IMR-90 (cell line): Measurements from ENCODE around the gene BGLAP. TPM values are rescaled to one million over a fixed set of nuclear protein-coding genes. Genes with fewer than 3 reads are reported as not detected.

Source experiments
- ATAC-seq: fragments of 200-7000 bp; cut with Tn5 transposase; 2 replicates; pipeline ENCODE4 v1.9.1; 2020; ENCODE audit warnings: low read depth, mild to moderate bottlenecking, moderate library complexity
- BruUV-seq: library from RNA; stranded (reverse); fragments of 400-500 nt; replicated peaks from 2 replicates; lab custom pipeline; 2021; lab: Mats Ljungman, UMichigan
- CTCF ChIA-PET: fragments of 300-600 bp; formaldehyde crosslinking; extraction: SDS; loops from one replicate; lab custom pipeline; 2021; ENCODE audit warnings: antibody characterized with exemption; lab: Yijun Ruan, JAX
- POLR2A ChIA-PET: fragments of 300-600 bp; sonication (Branson Sonifier 250); formaldehyde crosslinking; loops from one replicate; lab custom pipeline; 2022; ENCODE audit warnings: antibody characterized with exemption; ENCODE audit not compliant: unreplicated experiment; lab: Charles Lee
- DNase-seq: peaks from one replicate; pipeline ENCODE4 v3.0.0; 2013
- H2AFZ ChIP-seq: replicated peaks from 2 replicates; pipeline ENCODE3; 2013; ENCODE audit warnings: low read length, mild to moderate bottlenecking; ENCODE audit not compliant: poor library complexity
- H2AK5ac ChIP-seq: 2 replicates; pipeline ENCODE4 v1.6.1; 2013; ENCODE audit warnings: low read depth, low read length, inconsistent platforms
- H2AK9ac ChIP-seq: replicated peaks from 2 replicates; pipeline ENCODE3; 2013; ENCODE audit warnings: mild to moderate bottlenecking, low read depth, low read length, moderate library complexity; ENCODE audit not compliant: poor library complexity
- H2BK120ac ChIP-seq: 2 replicates; pipeline ENCODE4 v1.6.1; 2013; ENCODE audit warnings: low read depth, low read length, inconsistent platforms
- H2BK15ac ChIP-seq: 3 replicates; pipeline ENCODE4 v1.6.1; 2013; ENCODE audit warnings: low read depth, low read length, inconsistent platforms
- H2BK20ac ChIP-seq: 2 replicates; pipeline ENCODE4 v1.6.1; 2013; ENCODE audit warnings: low read depth, mild to moderate bottlenecking, inconsistent platforms, low read length, moderate library complexity
- H2BK5ac ChIP-seq: 2 replicates; pipeline ENCODE4 v1.6.1; 2013; ENCODE audit warnings: mild to moderate bottlenecking, low read depth, low read length, inconsistent platforms; ENCODE audit not compliant: poor library complexity, severe bottlenecking
- H3K14ac ChIP-seq: replicated peaks from 2 replicates; pipeline ENCODE4 v1.6.1; 2013; ENCODE audit warnings: low read depth, low read length, inconsistent platforms
- H3K18ac ChIP-seq: 2 replicates; pipeline ENCODE4 v1.6.1; 2013; ENCODE audit warnings: low read depth, low read length, control low read depth
- H3K23ac ChIP-seq: 2 replicates; pipeline ENCODE4 v1.6.1; 2013; ENCODE audit warnings: low read depth, low read length, inconsistent platforms
- H3K27ac ChIP-seq: 2 replicates; pipeline ENCODE4 v1.5.1; 2013; ENCODE audit warnings: mild to moderate bottlenecking, control low read depth, low read length; ENCODE audit not compliant: insufficient read depth
- H3K27me3 ChIP-seq: 2 replicates; pipeline ENCODE4 v1.6.1; 2013; ENCODE audit warnings: low read length; ENCODE audit not compliant: control insufficient read depth, insufficient read depth
- H3K36me3 ChIP-seq: 2 replicates; pipeline ENCODE4 v1.6.1; 2013; ENCODE audit warnings: low read length, mixed read lengths; ENCODE audit not compliant: control insufficient read depth, insufficient read depth
- H3K4ac ChIP-seq: 2 replicates; pipeline ENCODE4 v1.6.1; 2013; ENCODE audit warnings: low read depth, low read length, inconsistent platforms
- H3K4me1 ChIP-seq: 2 replicates; pipeline ENCODE4 v1.6.1; 2013; ENCODE audit warnings: low read length, mixed read lengths; ENCODE audit not compliant: control insufficient read depth, insufficient read depth
- H3K4me2 ChIP-seq: 2 replicates; pipeline ENCODE4 v1.6.1; 2013; ENCODE audit warnings: low read depth, mild to moderate bottlenecking, control low read depth, low read length, moderate library complexity
- H3K4me3 ChIP-seq: 2 replicates; pipeline ENCODE4 v1.5.1; 2013; ENCODE audit warnings: low read depth, mild to moderate bottlenecking, control low read depth, low read length, moderate library complexity; ENCODE audit not compliant: insufficient read depth
- H3K56ac ChIP-seq: 2 replicates; pipeline ENCODE4 v1.6.1; 2013; ENCODE audit warnings: low read length, inconsistent platforms; ENCODE audit not compliant: insufficient read depth; ENCODE audit errors: extremely low read depth
- H3K79me1 ChIP-seq, 2 experiments: 2 replicates each; pipeline ENCODE4 v1.6.1; 2013; ENCODE audit warnings: low read length in 2 of 2, inconsistent platforms in 1 of 2, low read depth in 1 of 2
- H3K9ac ChIP-seq: 2 replicates; pipeline ENCODE4 v1.6.1; 2013; ENCODE audit warnings: low read depth, low read length, control low read depth
- H3K9me1 ChIP-seq: 2 replicates; pipeline ENCODE4 v1.6.1; 2013; ENCODE audit warnings: low read length, inconsistent platforms; ENCODE audit not compliant: insufficient read depth
- H3K9me3 ChIP-seq: 2 replicates; pipeline ENCODE4 v1.6.1; 2013; ENCODE audit warnings: low read length; ENCODE audit not compliant: control insufficient read depth, insufficient read depth
- H4K20me1 ChIP-seq: 2 replicates; pipeline ENCODE4 v1.6.1; 2013; ENCODE audit warnings: low read length, inconsistent platforms; ENCODE audit not compliant: insufficient read depth
- H4K5ac ChIP-seq: 2 replicates; pipeline ENCODE4 v1.6.1; 2013; ENCODE audit warnings: mild to moderate bottlenecking, low read depth, low read length, control low read depth
- H4K8ac ChIP-seq, 2 experiments: 2 replicates each; pipeline ENCODE4 v1.6.1; 2013; ENCODE audit warnings: low read depth in 2 of 2, low read length in 2 of 2, control low read depth in 1 of 2, inconsistent platforms in 1 of 2
- H4K91ac ChIP-seq: 2 replicates; pipeline ENCODE4 v1.6.1; 2013; ENCODE audit warnings: low read depth, low read length, inconsistent platforms; ENCODE audit not compliant: insufficient read depth
- BHLHE40 ChIP-seq: fragments of 150-350 bp; IDR thresholded peaks from 2 replicates; pipeline ENCODE4 v1.6.1; 2016; ENCODE audit warnings: mild to moderate bottlenecking, low read depth, low read length
- CEBPB ChIP-seq: IDR thresholded peaks from 2 replicates; pipeline ENCODE4 v1.6.1; 2012; ENCODE audit warnings: low read depth, low read length, improper control_type of control experiment
- CHD1 ChIP-seq: IDR thresholded peaks from 2 replicates; pipeline ENCODE4 v1.6.1; 2012; ENCODE audit warnings: low read depth, low read length, improper control_type of control experiment
- FOS ChIP-seq: fragments of 150-350 bp; IDR thresholded peaks from 2 replicates; pipeline ENCODE4 v1.6.1; 2016; ENCODE audit warnings: low read depth, low read length
- MAFK ChIP-seq: IDR thresholded peaks from 2 replicates; pipeline ENCODE4 v1.6.1; 2012; ENCODE audit warnings: low read depth, low read length, improper control_type of control experiment
- MAZ ChIP-seq: IDR thresholded peaks from 2 replicates; pipeline ENCODE4 v1.6.1; 2012; ENCODE audit warnings: low read depth, mild to moderate bottlenecking, low read length, improper control_type of control experiment, moderate library complexity, borderline replicate concordance
- MXI1 ChIP-seq: IDR thresholded peaks from 2 replicates; pipeline ENCODE4 v1.6.1; 2012; ENCODE audit warnings: low read depth, mild to moderate bottlenecking, low read length, moderate library complexity, borderline replicate concordance
- NFE2L2 ChIP-seq: fragments of 150-350 bp; IDR thresholded peaks from 2 replicates; pipeline ENCODE4 v1.6.1; 2016; ENCODE audit warnings: low read depth, mild to moderate bottlenecking, low read length
- POLR2A ChIP-seq: IDR thresholded peaks from 2 replicates; pipeline ENCODE4 v1.6.1; 2012; ENCODE audit warnings: mild to moderate bottlenecking, low read depth, low read length
- RAD21 ChIP-seq: IDR thresholded peaks from 2 replicates; pipeline ENCODE4 v1.6.1; 2012; ENCODE audit warnings: low read length, improper control_type of control experiment
- RCOR1 ChIP-seq: IDR thresholded peaks from 2 replicates; pipeline ENCODE4 v1.6.1; 2012; ENCODE audit warnings: mild to moderate bottlenecking, low read length, improper control_type of control experiment; ENCODE audit not compliant: insufficient replicate concordance
- RFX5 ChIP-seq: IDR thresholded peaks from 2 replicates; pipeline ENCODE4 v1.8.0; 2012; ENCODE audit warnings: low read depth, mild to moderate bottlenecking, low read length, moderate library complexity
- SMC3 ChIP-seq: fragments of 150-350 bp; IDR thresholded peaks from 2 replicates; pipeline ENCODE4 v1.6.1; 2016; ENCODE audit warnings: low read depth, mild to moderate bottlenecking, antibody characterized with exemption, low read length, moderate library complexity
- WGBS, 2 experiments: methylation state at CpG; one replicate each; pipeline versions ENCODE4 v1.1.5 to v1.1.7; 2013; ENCODE audit warnings: missing lambda C conversion rate in 2 of 2; ENCODE audit not compliant: insufficient read length in 1 of 2; ENCODE audit errors: extremely low coverage in 2 of 2; 5-methylcytosine and 5-hydroxymethylcytosine counted together
- dilution Hi-C: fragments of 300-500 bp; cut with HindIII; formaldehyde crosslinking; loops from one replicate; pipeline ENCODE4 v1.14.3; 2018; ENCODE audit warnings: low sequenced_read_pairs; ENCODE audit not compliant: unreplicated experiment
- in situ Hi-C: fragments of 300-500 bp; cut with MboI; formaldehyde crosslinking; loops from 3 replicates; pipeline ENCODE4 v1.14.3; 2019; ENCODE audit warnings: low sequenced_read_pairs, inconsistent platforms, mixed read lengths
- intact Hi-C: fragments of 100-400 bp; cut with micrococcal nuclease; formaldehyde crosslinking; loops from 2 replicates; pipeline ENCODE4 v1.10.0; 2022
- polyA plus RNA-seq, 3 experiments: library from polyadenylated mRNA; depleted of rRNA; stranded (reverse); fragments of >200 nt; gene quantifications; 2 replicates each; pipeline ENCODE4 v1.2.3, GENCODE V29; 2012; ENCODE audit warnings: low replicate concordance in 1 of 3
- total RNA-seq: library from RNA; depleted of rRNA; stranded (reverse); fragments of >200 nt; gene quantifications from 2 replicates; pipeline ENCODE4 v1.2.3, GENCODE V29; 2012
- TF ChIP-seq, protein P1 (sequence below): fragments of 150-350 bp; IDR thresholded peaks from 2 replicates; pipeline ENCODE4 v1.6.1; 2017; ENCODE audit warnings: mild to moderate bottlenecking, antibody characterized with exemption, low read length, low read depth
- TF ChIP-seq, protein P2 (sequence below): conservative IDR thresholded peaks from 2 replicates; pipeline ENCODE4 v1.5.1; 2012; ENCODE audit warnings: mild to moderate bottlenecking, low read depth, low read length, improper control_type of control experiment
- TF ChIP-seq, protein P3 (sequence below): fragments of 150-350 bp; IDR thresholded peaks from 2 replicates; pipeline ENCODE4 v1.6.1; 2016; ENCODE audit warnings: low read depth, mild to moderate bottlenecking, low read length, moderate library complexity, borderline replicate concordance

The BGLAP gene
- total and polyA plus RNA-seq, 2 of the 4 experiments (the other 2 are of a cell fraction), result 0.67 TPM; not detected in 1

DNA sequence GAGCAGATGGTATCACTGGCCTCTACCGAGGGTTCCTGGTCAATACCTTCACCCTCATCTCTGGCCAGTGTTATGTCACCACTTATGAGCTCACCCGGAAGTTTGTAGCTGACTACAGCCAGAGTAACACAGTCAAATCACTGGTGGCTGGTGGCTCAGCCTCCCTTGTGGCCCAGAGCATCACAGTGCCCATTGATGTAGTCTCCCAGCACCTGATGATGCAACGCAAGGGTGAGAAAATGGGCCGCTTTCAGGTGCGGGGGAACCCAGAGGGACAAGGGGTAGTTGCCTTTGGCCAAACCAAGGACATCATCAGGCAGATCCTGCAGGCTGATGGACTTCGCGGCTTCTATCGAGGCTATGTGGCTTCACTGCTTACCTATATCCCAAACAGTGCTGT is 41.9 kb upstream of the BGLAP start:
- dilution Hi-C loops, result no loop called here
- POLR2A ChIA-PET, result no interaction called here
- ATAC-seq, result no peak

More for the DNA sequence above, 41.9 kb upstream of the BGLAP start:
- H3K9me3 ChIP-seq, result no peaks in the 10 kb centered on the region
- no peak overlapping the region for H3K9ac ChIP-seq
- no peak overlapping the region for H4K5ac ChIP-seq
- H3K27ac ChIP-seq, result no peak overlapping the region
- H3K23ac ChIP-seq, result no peak overlapping the region
- H3K14ac ChIP-seq, result no peak overlapping the region
- H2AK9ac ChIP-seq, result no peak overlapping the region
- H2BK5ac ChIP-seq, result no peak overlapping the region
- H3K4me3 ChIP-seq, result no peak overlapping the region
- H2BK15ac ChIP-seq, result no peak overlapping the region
- H2BK20ac ChIP-seq, result no peak overlapping the region
- no peak overlapping the region for H4K8ac ChIP-seq
- no peak overlapping the region for H3K4ac ChIP-seq
- peaks cover 16% of the 10 kb centered on the region for H3K36me3 ChIP-seq
- H2BK120ac ChIP-seq, result no peak overlapping the region
- H3K4me1 ChIP-seq, result peaks cover 3% of the 10 kb centered on the region
- H2AK5ac ChIP-seq, result no peak overlapping the region
- H3K56ac ChIP-seq, result no peak overlapping the region
- no peak overlapping the region for H3K4me2 ChIP-seq
- DNase-seq, result no peak
- H3K79me1 ChIP-seq, result peaks cover 25 to 78% of the 10 kb centered on the region in 2 experiments
- BruUV-seq, result no TSS peak
- intact Hi-C loops (no loop called here), in situ Hi-C loops (no loop called here)
- H3K27me3 ChIP-seq, result no peaks in the 10 kb centered on the region
- 94% methylated on average over 2 of the region's 8 CpGs; no CpG with 5 or more reads in 1 of the 2 experiments for WGBS, 2 experiments
- no peak overlapping the region for H3K18ac ChIP-seq
- H4K20me1 ChIP-seq, result peaks cover 20% of the 10 kb centered on the region; the same call in 1 of the 2 replicates
- no peak overlapping the region for H2AFZ ChIP-seq
- peaks cover 23% of the 10 kb centered on the region for H3K9me1 ChIP-seq
- H4K91ac ChIP-seq, result no peak overlapping the region
- TF ChIP-seq MAZ (no peak), SMC3 (no peak), FOS (no peak), RCOR1 (no peak), POLR2A (no peak), RAD21 (no peak), BHLHE40 (no peak), CHD1 (no peak), NFE2L2 (no peak), MAFK (no peak), MXI1 (no peak), RFX5 (no peak), CEBPB (no peak)
- TF ChIP-seq, protein P1, sequence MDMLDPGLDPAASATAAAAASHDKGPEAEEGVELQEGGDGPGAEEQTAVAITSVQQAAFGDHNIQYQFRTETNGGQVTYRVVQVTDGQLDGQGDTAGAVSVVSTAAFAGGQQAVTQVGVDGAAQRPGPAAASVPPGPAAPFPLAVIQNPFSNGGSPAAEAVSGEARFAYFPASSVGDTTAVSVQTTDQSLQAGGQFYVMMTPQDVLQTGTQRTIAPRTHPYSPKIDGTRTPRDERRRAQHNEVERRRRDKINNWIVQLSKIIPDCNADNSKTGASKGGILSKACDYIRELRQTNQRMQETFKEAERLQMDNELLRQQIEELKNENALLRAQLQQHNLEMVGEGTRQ, result no peak
- TF ChIP-seq, protein P2, sequence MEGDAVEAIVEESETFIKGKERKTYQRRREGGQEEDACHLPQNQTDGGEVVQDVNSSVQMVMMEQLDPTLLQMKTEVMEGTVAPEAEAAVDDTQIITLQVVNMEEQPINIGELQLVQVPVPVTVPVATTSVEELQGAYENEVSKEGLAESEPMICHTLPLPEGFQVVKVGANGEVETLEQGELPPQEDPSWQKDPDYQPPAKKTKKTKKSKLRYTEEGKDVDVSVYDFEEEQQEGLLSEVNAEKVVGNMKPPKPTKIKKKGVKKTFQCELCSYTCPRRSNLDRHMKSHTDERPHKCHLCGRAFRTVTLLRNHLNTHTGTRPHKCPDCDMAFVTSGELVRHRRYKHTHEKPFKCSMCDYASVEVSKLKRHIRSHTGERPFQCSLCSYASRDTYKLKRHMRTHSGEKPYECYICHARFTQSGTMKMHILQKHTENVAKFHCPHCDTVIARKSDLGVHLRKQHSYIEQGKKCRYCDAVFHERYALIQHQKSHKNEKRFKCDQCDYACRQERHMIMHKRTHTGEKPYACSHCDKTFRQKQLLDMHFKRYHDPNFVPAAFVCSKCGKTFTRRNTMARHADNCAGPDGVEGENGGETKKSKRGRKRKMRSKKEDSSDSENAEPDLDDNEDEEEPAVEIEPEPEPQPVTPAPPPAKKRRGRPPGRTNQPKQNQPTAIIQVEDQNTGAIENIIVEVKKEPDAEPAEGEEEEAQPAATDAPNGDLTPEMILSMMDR, result no peak
- TF ChIP-seq, protein P3, sequence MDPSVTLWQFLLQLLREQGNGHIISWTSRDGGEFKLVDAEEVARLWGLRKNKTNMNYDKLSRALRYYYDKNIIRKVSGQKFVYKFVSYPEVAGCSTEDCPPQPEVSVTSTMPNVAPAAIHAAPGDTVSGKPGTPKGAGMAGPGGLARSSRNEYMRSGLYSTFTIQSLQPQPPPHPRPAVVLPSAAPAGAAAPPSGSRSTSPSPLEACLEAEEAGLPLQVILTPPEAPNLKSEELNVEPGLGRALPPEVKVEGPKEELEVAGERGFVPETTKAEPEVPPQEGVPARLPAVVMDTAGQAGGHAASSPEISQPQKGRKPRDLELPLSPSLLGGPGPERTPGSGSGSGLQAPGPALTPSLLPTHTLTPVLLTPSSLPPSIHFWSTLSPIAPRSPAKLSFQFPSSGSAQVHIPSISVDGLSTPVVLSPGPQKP, result no peak
- CTCF ChIA-PET, result no interaction called here
